Nephron (organoid): ENCODE measurements around the gene SEMA3G.

Experiments used
- H3K27ac Mint-ChIP-seq, 3 experiments: 2 replicates each; pipeline ENCODE4 v1.8.0; 2020; ENCODE audit warnings: mixed read lengths in 3 of 3, mild to moderate bottlenecking in 2 of 3, moderate library complexity in 1 of 3
- H3K27me3 Mint-ChIP-seq: 2 replicates; pipeline ENCODE4 v1.8.0; 2021; ENCODE audit warnings: low read depth, mild to moderate bottlenecking, moderate library complexity, mixed read lengths
- H3K36me3 Mint-ChIP-seq: 2 replicates; pipeline ENCODE4 v1.8.0; 2020; ENCODE audit warnings: low read depth, mixed read lengths
- H3K4me1 Mint-ChIP-seq: 2 replicates; pipeline ENCODE4 v1.8.0; 2020; ENCODE audit warnings: mixed read lengths
- H3K4me3 Mint-ChIP-seq, 3 experiments: 2 replicates each; pipeline ENCODE4 v1.8.0; 2020; ENCODE audit warnings: mild to moderate bottlenecking in 3 of 3, mixed read lengths in 3 of 3, moderate library complexity in 2 of 3
- H3K9me3 Mint-ChIP-seq: 2 replicates; pipeline ENCODE4 v1.8.0; 2020; ENCODE audit warnings: mixed read lengths
- CTCF ChIP-seq, 3 experiments: fragments of 200-600 bp; sonication (generic); IDR thresholded peaks; one replicate each; pipeline ENCODE4 v1.5.0; 2021; ENCODE audit warnings: antibody characterized with exemption in 3 of 3; ENCODE audit not compliant: unreplicated experiment in 3 of 3

Gene SEMA3G

GRCh38 chr3:52434491-52435115 lies 10.3 kb downstream of the SEMA3G start:
- Mint-ChIP-seq H3K4me3 (peak overlapping the region in 1 of 3 experiments; percentile 52), H3K36me3 (no peaks in the 10 kb centered on the region), H3K27ac (peak overlapping the region; percentile 54 to 79 (median 73)), H3K27me3 (no peaks in the 10 kb centered on the region), H3K4me1 (peaks cover 43% of the 10 kb centered on the region), H3K9me3 (no peaks in the 10 kb centered on the region)
- no peak for TF ChIP-seq CTCF (IDR thresholded peaks at IDR 0.05; ENCODE audit: unreplicated experiment in 3 of 3)

- H3K4me3 Mint-ChIP-seq, result peak overlapping the region in 1 of 3 experiments; percentile 52
- H3K36me3 Mint-ChIP-seq, result no peaks in the 10 kb centered on the region
- H3K9me3 Mint-ChIP-seq, result no peaks in the 10 kb centered on the region
- TF ChIP-seq CTCF (IDR thresholded peaks at IDR 0.05; ENCODE audit: unreplicated experiment in 3 of 3), result no peak
- peak overlapping the region; percentile 54 to 79 (median 73) for H3K27ac Mint-ChIP-seq
- no peaks in the 10 kb centered on the region for H3K27me3 Mint-ChIP-seq
- peaks cover 43% of the 10 kb centered on the region for H3K4me1 Mint-ChIP-seq
These were observed 10.9 kb downstream of the SEMA3G start for GRCh38 chr3:52433996-52434479.

GRCh38 chr3:52433328-52433995 lies 11.4 kb downstream of the SEMA3G start:
- Mint-ChIP-seq H3K4me1 (peaks cover 43% of the 10 kb centered on the region), H3K36me3 (no peaks in the 10 kb centered on the region), H3K4me3 (no peak overlapping the region), H3K27ac (peak overlapping the region; percentile 54 to 79 (median 73)), H3K27me3 (no peaks in the 10 kb centered on the region), H3K9me3 (no peaks in the 10 kb centered on the region)
- TF ChIP-seq CTCF (IDR thresholded peaks at IDR 0.05; ENCODE audit: unreplicated experiment in 3 of 3), result no peak

GRCh38 chr3:52432691-52433141 lies 12.2 kb downstream of the SEMA3G start:
- no peaks in the 10 kb centered on the region for H3K36me3 Mint-ChIP-seq
- H3K27me3 Mint-ChIP-seq, result no peaks in the 10 kb centered on the region
- H3K4me1 Mint-ChIP-seq, result peaks cover 43% of the 10 kb centered on the region

GRCh38 chr3:52432225-52432624 lies 12.7 kb downstream of the SEMA3G start:
- no peaks in the 10 kb centered on the region for H3K9me3 Mint-ChIP-seq
- H3K36me3 Mint-ChIP-seq, result no peaks in the 10 kb centered on the region
- H3K27me3 Mint-ChIP-seq, result no peaks in the 10 kb centered on the region
- no peak for TF ChIP-seq CTCF (IDR thresholded peaks at IDR 0.05; ENCODE audit: unreplicated experiment in 3 of 3)
- H3K4me1 Mint-ChIP-seq, result peaks cover 43% of the 10 kb centered on the region
- H3K4me3 Mint-ChIP-seq, result peak overlapping the region in 2 of 3 experiments; percentile 0 to 31
- H3K27ac Mint-ChIP-seq, result peak overlapping the region; percentile 57 to 74 (median 73)

More at GRCh38 chr3:52432691-52433141, 12.2 kb downstream of the SEMA3G start:
- no peak overlapping the region for H3K4me3 Mint-ChIP-seq
- TF ChIP-seq CTCF (IDR thresholded peaks at IDR 0.05; ENCODE audit: unreplicated experiment in 3 of 3), result no peak
- H3K27ac Mint-ChIP-seq, result peak overlapping the region; percentile 54 to 79 (median 73)
- H3K9me3 Mint-ChIP-seq, result no peaks in the 10 kb centered on the region
